ENCODE measurements around the gene CEBPZ. TPM values are rescaled to one million over a fixed set of nuclear protein-coding genes. Genes with fewer than 3 reads are reported as not detected.
"Not testable (repeated sequence)": the region's sequence is repeated elsewhere in the genome, so short reads cannot be mapped to it uniquely, and the experiment has no call there.

The CEBPZ gene
- total RNA-seq, 1 donor from 2014 or later, result 41.2 TPM

GRCh38 chr2:37230581-37230980 lies 815 bp downstream of the CEBPZ start:
- Mint-ChIP-seq H3K9me3 (ENCODE audit: unreplicated experiment) (no peaks in the 10 kb centered on the region), H3K27ac (ENCODE audit: unreplicated experiment) (no peak overlapping the region), H3K4me1 (ENCODE audit: unreplicated experiment) (peaks cover 8% of the 10 kb centered on the region), H3K27me3 (ENCODE audit: unreplicated experiment) (no peaks in the 10 kb centered on the region), H3K36me3 (ENCODE audit: low read depth, unreplicated experiment) (peaks cover 13% of the 10 kb centered on the region), H3K4me3 (ENCODE audit: unreplicated experiment) (no peak overlapping the region)
- TF ChIP-seq, protein P1, sequence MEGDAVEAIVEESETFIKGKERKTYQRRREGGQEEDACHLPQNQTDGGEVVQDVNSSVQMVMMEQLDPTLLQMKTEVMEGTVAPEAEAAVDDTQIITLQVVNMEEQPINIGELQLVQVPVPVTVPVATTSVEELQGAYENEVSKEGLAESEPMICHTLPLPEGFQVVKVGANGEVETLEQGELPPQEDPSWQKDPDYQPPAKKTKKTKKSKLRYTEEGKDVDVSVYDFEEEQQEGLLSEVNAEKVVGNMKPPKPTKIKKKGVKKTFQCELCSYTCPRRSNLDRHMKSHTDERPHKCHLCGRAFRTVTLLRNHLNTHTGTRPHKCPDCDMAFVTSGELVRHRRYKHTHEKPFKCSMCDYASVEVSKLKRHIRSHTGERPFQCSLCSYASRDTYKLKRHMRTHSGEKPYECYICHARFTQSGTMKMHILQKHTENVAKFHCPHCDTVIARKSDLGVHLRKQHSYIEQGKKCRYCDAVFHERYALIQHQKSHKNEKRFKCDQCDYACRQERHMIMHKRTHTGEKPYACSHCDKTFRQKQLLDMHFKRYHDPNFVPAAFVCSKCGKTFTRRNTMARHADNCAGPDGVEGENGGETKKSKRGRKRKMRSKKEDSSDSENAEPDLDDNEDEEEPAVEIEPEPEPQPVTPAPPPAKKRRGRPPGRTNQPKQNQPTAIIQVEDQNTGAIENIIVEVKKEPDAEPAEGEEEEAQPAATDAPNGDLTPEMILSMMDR (IDR thresholded peaks at IDR 0.05; ENCODE audit: unreplicated experiment), result no peak
- DNase-seq (ENCODE audit: low spot score), result peak; percentile 4

DNA sequence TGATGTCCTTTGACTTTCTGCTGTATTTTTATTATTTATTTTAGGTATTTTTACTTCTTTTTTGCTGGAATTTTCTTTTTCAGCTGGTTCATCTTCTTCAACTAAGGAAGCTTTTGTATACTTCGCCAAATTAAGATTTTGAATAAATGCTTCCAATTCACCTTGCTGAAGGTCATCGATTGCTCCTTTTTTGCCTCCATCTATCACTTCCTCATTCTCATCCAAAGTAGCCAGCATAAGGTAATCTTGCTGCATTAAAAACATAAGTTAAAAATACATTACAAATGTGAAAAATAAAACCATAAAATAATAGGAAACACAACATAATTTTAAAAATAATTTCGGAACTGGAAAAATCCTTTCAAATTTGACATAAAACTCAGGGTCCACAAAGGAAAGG lies 2.6 kb downstream of the CEBPZ start:
- TF ChIP-seq, protein P1 (IDR thresholded peaks at IDR 0.05; ENCODE audit: unreplicated experiment), result no peak
- Mint-ChIP-seq H3K36me3 (ENCODE audit: low read depth, unreplicated experiment) (peaks cover 12% of the 10 kb centered on the region), H3K4me1 (ENCODE audit: unreplicated experiment) (peaks cover 12% of the 10 kb centered on the region), H3K27me3 (ENCODE audit: unreplicated experiment) (no peaks in the 10 kb centered on the region), H3K27ac (ENCODE audit: unreplicated experiment) (no peak overlapping the region), H3K4me3 (ENCODE audit: unreplicated experiment) (no peak overlapping the region), H3K9me3 (ENCODE audit: unreplicated experiment) (no peaks in the 10 kb centered on the region)
- DNase-seq (ENCODE audit: low spot score), result no peak

- Mint-ChIP-seq H3K27me3 (ENCODE audit: unreplicated experiment) (no peaks in the 10 kb centered on the region), H3K4me1 (ENCODE audit: unreplicated experiment) (peaks cover 12% of the 10 kb centered on the region), H3K27ac (ENCODE audit: unreplicated experiment) (peak overlapping the region; percentile 39), H3K36me3 (ENCODE audit: low read depth, unreplicated experiment) (peaks cover 16% of the 10 kb centered on the region), H3K9me3 (ENCODE audit: unreplicated experiment) (no peaks in the 10 kb centered on the region), H3K4me3 (ENCODE audit: unreplicated experiment) (no peak overlapping the region)
- DNase-seq (ENCODE audit: low spot score), result no peak
- TF ChIP-seq, protein P1 (IDR thresholded peaks at IDR 0.05; ENCODE audit: unreplicated experiment), result no peak
Measured at GRCh38 chr2:37226863-37227262, 4.5 kb downstream of the CEBPZ start.

DNA sequence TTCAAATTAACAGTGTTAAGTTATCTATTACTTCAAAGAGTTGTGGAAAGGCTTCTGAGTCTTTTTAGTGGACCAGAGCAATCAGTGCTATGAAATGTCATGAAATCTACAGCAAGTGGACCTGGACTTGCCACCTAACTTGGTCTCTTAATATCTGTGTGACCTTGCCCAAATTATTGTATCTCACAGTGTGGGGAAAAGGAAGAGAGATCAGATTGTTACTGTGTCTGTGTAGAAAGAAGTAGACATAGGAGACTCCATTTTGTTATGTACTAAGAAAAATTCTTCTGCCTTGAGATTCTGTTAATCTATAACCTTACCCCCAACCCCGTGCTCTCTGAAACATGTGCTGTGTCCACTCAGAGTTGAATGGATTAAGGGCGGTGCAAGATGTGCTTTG lies 6.3 kb downstream of the CEBPZ start:
- not testable (repeated sequence) for H3K27ac Mint-ChIP-seq (ENCODE audit: unreplicated experiment); H3K4me3 Mint-ChIP-seq (ENCODE audit: unreplicated experiment); DNase-seq (ENCODE audit: low spot score); H3K27me3 Mint-ChIP-seq (ENCODE audit: unreplicated experiment); H3K9me3 Mint-ChIP-seq (ENCODE audit: unreplicated experiment)
- H3K4me1 Mint-ChIP-seq (ENCODE audit: unreplicated experiment), result peaks cover 12% of the 10 kb centered on the region
- H3K36me3 Mint-ChIP-seq (ENCODE audit: low read depth, unreplicated experiment), result peaks cover 25% of the 10 kb centered on the region

GRCh38 chr2:37224063-37224462 lies 7.3 kb downstream of the CEBPZ start:
- no peak overlapping the region for H3K4me3 Mint-ChIP-seq (ENCODE audit: unreplicated experiment)

More at GRCh38 chr2:37224063-37224462, 7.3 kb downstream of the CEBPZ start:
- Mint-ChIP-seq H3K36me3 (ENCODE audit: low read depth, unreplicated experiment) (peaks cover 28% of the 10 kb centered on the region), H3K27ac (ENCODE audit: unreplicated experiment) (no peak overlapping the region), H3K27me3 (ENCODE audit: unreplicated experiment) (no peaks in the 10 kb centered on the region), H3K4me1 (ENCODE audit: unreplicated experiment) (peaks cover 9% of the 10 kb centered on the region), H3K9me3 (ENCODE audit: unreplicated experiment) (no peaks in the 10 kb centered on the region)
- DNase-seq (ENCODE audit: low spot score), result no peak
- TF ChIP-seq, protein P1 (IDR thresholded peaks at IDR 0.05; ENCODE audit: unreplicated experiment), result no peak
